Activated CD8-positive, alpha-beta memory T cell treated with anti-CD3 and anti-CD28 coated beads for 36 hours (primary cell): ENCODE measurements around the gene PTPRR. TPM values are rescaled to one million over a fixed set of nuclear protein-coding genes. Genes with fewer than 3 reads are reported as not detected.
"Not testable (repeated sequence)": the region's sequence is repeated elsewhere in the genome, so short reads cannot be mapped to it uniquely, and the experiment has no call there.

ENCODE experiments used
- CTCF ChIA-PET: fragments of 350-600 bp; sonication (Branson Sonifier 250); formaldehyde crosslinking; loops from one replicate; lab custom pipeline; 2021; ENCODE audit warnings: antibody characterized with exemption; lab: Charles Lee
- POLR2A ChIA-PET: fragments of 350-600 bp; sonication (Branson Sonifier 250); formaldehyde crosslinking; loops from one replicate; lab custom pipeline; 2021; ENCODE audit warnings: antibody characterized with exemption; lab: Charles Lee
- total RNA-seq, 2 experiments: library from RNA; stranded (reverse); gene quantifications; one replicate each; pipeline ENCODE4 v1.2.3, GENCODE V29; 2021

Gene PTPRR
- total RNA-seq, 2 experiments from 2014 or later: not detected

DNA sequence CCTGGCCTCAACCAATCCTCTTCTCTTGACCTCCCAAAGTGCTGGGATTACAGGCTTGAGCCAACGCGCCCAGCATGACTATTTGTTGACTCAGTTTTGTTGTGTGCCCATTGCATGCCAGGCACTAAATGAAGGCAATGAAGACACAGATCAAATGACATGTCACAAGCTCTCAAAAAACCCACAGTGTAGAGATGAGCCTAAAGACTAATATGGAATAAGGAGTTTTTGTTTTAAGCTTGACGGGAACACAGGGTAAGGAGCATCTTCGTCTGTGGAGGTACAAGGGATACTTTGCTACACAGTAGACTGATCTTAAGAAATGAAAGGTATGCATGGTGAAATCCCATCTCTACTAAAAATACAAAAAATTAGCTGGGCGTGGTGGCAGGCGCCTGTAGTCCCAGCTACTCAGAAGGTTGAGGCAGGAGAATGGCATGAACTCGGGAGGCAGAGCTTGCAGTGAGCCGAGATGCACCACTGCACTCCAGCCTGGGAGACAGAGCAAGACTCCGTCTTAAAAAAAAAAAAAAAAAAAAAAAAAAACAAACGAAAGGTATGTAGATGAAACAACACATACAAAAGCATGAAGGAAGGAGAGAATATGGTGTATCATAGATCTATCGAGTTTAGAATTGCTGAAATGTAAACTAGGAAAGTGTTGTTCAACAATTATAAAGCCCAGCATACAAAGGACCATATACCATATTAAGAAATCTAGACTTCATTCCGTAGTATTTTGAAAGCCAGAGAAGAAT, 161.2 kb downstream of the PTPRR start:
- POLR2A ChIA-PET: interaction anchor here (0.6 kb wide), 1 partner anchor 9 kb away, joined by 5 read pairs; no protein-coding TSS in a partner anchor

DNA sequence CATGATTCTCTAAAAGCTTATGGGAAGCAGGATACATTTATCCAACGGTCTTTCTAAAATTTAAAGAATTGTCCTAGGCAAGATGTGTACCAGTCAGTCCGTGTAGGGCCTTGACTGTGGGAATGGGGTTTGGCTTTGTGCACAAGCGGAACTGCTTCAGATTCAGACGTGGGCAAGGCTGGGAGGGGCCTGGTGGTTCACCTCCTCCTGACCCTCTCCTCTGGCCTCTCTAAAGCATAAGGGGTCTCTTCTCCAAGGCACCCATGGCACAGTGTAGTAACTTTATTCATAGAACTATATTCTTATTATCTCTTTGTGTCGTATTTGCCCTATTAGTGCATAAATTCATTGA, 162.1 kb downstream of the PTPRR start:
- ChIA-PET POLR2A (no interaction called here), CTCF (no interaction called here)

More for the DNA sequence above, 161.2 kb downstream of the PTPRR start:
- CTCF ChIA-PET: no interaction called here

DNA sequence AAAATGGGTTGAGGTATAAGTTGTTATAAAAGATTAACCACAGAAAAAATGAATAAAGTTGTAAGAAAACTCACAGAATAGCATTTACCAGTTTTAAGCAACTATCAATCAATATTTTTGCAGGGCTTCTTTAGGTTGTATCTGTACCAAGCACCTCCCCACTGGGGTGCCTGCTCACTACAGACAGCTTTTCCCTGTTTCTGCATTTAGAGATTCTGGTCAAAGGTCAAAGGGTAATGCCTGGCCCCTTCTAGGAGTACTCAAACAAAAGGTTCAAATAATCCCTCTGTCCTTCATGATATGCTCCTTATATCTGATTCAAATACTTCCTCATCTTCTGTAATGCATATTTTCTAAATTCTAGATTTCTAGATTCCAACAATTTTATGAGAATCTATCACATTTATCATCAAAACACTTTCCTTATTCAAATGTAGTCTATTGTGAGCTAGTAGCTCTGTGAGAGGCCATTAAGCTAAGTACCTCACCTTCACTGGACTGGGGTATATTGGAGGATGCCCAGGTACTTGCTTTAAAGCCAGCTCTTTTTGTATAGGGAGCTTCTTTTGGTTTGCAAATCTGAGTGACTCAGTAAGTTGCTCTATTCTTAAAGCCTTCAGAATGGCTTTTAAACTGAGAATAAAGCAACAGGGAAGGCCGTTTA, 162.6 kb downstream of the PTPRR start:
- CTCF ChIA-PET: no interaction called here
- POLR2A ChIA-PET: no interaction called here

DNA sequence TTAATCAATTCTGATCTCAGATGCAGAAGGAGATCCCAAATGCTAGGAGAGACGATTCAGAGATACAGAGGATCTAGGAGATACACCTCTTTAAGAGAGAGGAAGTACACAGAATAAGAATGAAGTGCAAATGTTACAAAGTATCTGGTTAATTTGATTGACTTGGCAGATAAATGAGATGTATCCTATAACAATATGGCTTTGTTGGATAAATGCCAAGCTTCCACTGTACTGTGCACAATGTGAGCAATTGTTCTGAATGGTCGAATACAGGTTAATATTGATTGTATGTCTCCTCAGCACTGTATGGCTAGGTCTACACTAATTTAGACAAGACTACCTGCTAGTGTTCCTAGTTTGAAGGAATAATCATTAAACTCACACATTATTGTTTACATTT, 163.7 kb downstream of the PTPRR start:
- ChIA-PET CTCF (no interaction called here), POLR2A (no interaction called here)

DNA sequence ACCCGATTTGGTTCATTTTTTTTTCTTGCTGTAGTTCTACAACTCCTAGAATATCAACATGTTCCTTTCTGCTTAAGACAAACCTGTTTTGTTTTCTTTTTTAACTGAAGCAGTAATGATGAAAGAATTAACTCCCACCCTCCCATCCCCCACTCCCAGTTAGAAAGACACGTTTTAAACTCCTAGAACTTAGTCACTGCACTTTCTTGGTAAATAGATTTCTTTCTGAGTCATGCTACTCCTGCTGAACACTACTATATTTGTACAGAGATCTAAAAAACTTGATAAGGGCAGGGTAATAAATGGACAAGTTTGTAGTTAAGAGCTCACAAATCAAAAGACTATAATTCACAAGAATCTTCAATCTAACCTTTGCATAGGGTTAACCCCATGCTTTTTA, 164.4 kb downstream of the PTPRR start:
- CTCF ChIA-PET: no interaction called here

DNA sequence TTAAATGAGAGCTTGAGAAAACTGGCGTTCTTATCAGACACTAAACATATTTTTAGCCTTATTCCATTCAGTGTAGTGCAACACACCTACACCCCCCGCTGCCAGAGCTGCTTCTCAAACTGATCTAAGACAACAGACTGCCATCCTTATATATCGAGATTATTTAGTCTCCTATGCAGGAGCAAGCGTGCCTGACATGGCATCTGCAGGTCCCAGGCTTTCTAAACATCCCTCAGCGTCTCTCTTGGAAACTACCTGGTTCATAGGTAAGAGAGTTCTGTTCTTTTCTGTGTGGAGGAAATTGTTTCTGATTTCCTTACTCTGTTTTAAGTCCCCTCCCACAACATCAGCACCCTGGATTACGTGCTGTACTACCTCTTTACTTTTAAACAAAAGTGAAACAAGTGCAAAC, 166.2 kb downstream of the PTPRR start:
- ChIA-PET POLR2A (no interaction called here), CTCF (no interaction called here)

More for the DNA sequence above, 164.4 kb downstream of the PTPRR start:
- POLR2A ChIA-PET: no interaction called here

DNA sequence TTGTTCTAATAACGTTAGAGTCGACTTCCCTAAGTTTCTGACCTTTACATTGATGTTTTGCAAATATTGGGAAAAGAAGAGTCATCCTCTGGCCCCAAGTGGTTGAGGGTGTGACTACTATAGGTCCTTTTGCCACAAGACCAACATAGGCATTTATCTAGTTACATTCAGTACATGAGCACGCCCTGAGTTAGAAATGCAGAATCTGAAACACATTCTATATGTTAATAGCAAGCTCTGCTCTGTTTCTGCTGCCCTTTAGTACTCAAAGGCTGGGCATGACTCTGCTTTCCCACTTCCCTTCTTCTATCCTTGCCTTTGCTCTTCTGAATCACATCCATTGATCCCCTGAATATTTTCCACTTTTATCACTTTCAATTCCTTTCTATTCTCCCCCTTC, 168.2 kb downstream of the PTPRR start:
- ChIA-PET POLR2A (no interaction called here), CTCF (no interaction called here)

DNA sequence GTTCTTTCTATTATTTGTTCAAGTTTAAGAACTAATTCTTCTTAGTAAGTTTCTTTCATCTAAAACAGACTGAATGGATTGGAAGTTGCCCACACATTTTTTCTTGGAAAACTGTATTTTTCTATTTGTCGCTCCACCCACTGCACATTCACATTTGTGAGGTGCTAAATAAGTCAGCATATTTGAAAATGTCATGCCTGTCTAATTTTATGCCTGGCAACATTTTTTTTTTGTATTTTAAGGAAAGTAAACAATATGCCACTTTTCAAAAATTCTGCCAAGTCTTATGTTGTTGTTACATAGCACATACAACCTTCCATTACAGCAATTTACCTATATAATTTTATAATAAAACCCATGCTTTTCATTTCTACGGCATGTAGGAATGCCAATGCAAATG, 170.6 kb downstream of the PTPRR start:
- POLR2A ChIA-PET: interaction anchor here (0.6 kb wide), 1 partner anchor 9 kb away, joined by 5 read pairs; no protein-coding TSS in a partner anchor
- CTCF ChIA-PET: no interaction called here

DNA sequence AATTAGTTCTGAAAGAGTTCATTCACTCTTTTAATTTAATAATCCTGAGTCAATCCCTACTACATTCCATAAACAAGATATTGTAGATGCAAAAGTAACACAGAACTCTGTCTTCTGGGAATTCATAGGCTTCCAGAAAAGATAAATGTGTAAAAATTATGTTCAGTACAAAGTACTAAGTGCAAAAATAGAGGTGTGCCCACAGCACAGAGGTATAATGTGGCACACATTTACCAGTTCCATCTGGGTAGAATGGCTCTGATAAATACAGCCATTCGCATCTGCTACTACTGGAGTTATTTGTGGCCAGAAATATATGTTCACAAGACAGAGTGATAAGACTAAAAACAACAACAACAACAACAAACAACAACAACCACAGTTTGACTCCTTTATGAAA, 171.7 kb downstream of the PTPRR start:
- CTCF ChIA-PET: no interaction called here

DNA sequence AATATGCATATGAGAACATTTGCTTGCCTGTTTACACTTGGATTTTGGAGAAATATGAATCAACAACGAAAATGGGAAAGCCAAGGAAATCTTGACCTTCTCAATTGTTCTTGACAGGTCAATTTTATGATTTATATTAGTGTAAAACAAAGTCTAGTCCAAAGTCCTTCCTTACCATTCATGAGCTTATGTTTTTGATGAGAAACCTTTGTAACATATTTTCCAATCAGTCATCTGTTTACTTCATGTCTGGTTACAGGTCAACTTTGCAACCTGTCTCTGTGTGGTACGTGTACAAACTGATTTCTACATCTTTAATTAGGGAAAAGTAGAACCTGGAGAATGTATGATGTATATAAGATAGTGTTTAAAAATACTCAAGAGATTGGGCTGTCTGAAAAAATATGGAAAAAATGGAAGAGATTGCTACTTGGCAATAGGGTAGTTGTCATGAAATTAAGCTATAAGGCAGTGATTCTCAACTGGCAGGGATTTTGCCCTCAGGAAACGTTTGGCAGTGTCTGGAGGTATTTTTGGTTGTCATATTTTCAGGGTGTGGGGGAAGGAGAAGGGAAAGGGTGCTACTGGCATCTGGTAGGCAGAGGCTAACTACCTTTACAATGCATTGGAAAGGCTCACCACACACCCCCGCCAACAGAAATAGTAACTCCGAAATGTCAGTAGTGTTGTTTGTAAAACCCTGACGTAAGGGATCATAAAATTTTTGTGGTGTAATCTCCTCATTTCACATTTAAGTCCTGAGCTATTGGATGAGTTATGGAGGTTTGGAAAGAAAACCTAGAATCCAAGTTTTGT, 172.9 kb downstream of the PTPRR start:
- ChIA-PET POLR2A (no interaction called here), CTCF (no interaction called here)

More for the DNA sequence above, 171.7 kb downstream of the PTPRR start:
- POLR2A ChIA-PET: no interaction called here

DNA sequence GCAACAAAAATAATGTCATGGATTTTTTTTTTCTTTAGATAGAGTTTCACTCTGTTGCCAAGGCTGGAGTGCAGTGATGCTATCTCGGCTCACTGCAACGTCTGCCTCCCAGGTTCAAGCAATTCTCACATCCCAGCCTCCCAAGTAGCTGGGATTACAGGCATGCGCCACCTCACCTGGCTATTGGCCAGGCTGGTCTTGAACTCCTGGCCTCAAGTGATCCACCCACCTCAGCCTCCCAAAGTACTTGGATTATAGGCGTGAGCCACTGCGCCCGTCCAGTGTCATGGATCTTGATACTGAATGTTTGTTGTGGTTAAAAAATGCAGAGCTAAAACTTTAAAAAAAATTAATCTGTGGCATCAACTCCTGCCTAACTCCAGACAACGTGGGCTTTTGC, 175.5 kb downstream of the PTPRR start:
- POLR2A ChIA-PET: no interaction called here
- CTCF ChIA-PET: interaction anchor here (1.1 kb wide), 1 partner anchor 12 kb away, joined by 3 read pairs; no protein-coding TSS in a partner anchor

DNA sequence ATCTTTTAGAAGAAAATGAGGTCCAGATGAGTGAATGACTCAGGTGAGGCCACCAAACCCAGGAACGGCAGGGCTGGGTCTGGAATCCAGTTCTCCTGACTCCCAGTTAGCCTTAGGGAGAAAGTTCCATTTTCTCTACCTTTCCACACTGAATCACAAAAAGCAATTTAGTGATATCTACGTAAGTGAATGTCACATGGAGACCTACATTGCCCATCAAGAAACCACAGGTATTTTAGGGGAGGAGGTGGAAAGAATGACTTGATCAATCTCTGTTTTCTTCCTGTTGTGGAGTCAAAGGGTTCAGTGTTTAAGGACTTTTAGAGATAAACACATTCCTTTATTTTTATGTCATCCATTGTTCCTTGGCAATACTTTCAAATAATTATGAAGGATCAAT, 176.4 kb downstream of the PTPRR start:
- POLR2A ChIA-PET: no interaction called here
- CTCF ChIA-PET: no interaction called here

DNA sequence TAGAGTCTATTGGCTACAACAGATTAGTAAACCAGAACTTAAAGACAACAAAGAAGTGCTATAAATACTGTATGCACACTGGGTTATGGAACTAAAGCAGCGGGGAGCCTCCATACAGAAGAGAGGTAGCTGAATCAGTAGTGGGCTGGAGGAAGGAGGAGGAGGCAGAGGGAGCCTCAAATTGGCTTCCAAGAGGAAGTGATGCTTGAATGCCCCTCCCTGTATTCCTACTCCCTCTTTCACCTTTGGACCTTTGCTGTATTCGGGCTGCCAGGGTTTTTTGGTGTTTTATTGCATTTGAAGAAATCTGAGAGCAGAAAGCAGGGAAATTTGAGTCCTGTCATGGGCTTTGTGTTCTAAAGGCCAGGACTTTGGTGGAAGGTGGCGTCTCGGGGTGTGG, 179.3 kb downstream of the PTPRR start:
- ChIA-PET CTCF (no interaction called here), POLR2A (no interaction called here)

DNA sequence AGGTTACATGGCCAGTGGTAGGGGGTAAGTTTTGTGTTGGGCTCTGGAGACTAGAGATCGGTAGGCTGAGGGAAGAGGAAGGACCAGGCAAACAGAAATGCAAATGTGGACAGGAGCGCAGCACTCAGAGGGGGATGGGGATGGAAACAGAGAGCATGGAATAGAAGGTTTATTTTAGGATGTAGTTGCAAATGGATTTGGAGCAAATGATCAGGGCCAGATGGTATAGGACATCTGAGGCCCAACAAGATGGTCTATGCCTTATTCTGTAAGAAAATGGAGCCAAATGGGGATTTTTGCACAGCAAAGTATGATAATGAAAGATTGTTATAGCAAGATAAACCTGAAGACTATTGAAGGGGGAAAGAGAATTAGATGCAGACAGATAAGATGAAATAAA, 180.8 kb downstream of the PTPRR start:
- ChIA-PET CTCF (no interaction called here), POLR2A (no interaction called here)

DNA sequence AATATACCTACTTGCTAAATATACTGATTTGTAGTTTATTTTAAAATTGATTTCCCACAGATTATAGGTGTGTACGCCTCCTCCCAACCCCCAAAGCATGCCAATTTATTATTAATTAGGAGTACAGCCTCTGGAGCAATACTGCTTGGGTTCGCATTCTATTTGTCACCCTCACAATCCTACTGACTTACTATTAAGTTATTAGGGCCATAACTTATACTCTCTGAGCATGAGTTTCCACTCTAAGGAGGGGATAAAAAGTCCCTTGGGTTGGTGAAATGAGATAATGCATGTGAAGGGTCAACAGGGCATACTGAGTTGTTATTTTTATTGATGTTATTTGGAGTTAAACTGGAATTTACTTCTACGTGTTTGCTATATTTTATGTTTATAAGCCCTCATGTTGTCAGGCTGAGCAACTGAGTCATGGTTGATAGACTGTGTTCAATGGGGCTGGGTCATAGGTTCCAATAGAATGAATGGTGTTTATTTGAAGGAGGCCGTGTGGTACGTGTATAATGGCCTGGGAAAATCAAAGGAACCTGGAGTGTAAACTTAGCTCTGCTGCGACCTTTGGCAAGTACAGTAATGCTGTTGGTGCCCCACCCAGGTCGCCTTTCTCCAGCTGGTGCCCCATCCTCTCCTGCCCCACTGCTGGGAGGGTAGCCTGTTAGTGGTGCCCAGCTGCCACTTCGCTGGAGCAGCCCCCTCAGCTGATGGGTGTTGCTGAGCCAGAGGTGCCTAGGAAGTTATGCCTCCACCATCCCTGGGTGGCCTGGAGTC, 184.0 kb downstream of the PTPRR start:
- CTCF ChIA-PET: no interaction called here
- POLR2A ChIA-PET: no interaction called here

DNA sequence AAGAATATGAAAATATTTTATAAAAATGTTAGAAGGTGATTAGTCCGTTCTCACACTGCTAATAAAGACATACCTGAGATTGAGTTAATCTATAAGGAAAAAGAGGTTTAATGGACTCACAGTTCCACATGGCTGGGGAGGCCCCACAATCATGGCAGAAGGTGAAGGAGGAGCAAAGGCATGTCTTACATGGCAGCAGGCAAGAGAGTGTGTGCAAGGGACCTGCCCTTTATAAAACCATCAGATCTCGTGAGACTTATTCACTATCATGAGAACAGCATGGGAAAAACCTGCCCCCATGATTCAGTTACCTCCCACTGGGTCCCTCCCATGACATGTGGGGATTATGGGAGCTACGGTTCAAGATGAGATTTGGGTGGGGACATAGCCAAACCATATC, 185.3 kb downstream of the PTPRR start:
- CTCF ChIA-PET, POLR2A ChIA-PET: not testable (repeated sequence)

DNA sequence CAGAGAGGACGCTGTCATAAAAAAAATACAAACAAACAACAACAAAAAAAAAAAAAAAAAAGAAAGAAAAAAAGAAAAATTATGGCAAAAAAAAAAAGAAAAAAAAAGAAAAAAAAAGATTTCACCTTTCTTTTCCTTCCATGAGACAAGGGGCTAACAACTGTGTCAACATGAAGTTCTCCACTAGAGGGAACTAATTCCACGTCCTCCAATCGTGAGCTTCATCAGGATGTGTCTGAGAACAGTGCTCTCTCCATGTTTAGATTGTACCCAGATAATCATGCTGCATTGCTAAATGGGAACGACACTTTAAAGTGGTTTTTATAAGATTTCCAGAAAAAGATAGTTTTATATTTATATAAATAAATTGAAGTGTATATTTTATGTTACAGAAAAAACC, 187.2 kb downstream of the PTPRR start:
- ChIA-PET CTCF (interaction anchor here (0.6 to 1.2 kb wide), 5 partner anchors 12 to 1248 kb away, joined by 3 to 5 read pairs (median 3); no protein-coding TSS in a partner anchor), POLR2A (no interaction called here)

DNA sequence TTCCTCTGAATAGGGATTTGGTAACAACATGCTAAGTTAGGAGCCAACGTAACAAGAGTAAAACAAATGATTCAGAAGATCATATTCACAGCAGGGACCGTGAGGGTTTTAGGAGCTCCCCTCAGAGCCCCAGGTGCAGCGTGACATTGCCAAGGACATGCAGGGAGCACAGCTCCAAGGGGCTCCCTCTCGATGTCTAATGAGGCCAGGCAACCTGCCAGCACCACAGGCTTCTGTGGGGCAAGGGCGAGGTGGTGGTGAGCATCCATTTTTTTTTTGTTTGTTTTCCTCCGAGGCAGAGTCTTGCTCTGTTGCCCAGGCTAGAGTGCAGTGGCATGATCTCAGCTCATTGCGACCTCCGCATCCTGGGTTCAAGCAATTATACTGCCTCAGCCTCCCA, 188.3 kb downstream of the PTPRR start:
- POLR2A ChIA-PET: interaction anchor here (0.7 kb wide), 1 partner anchor 802 kb away, joined by 3 read pairs; no protein-coding TSS in a partner anchor
- CTCF ChIA-PET: no interaction called here

DNA sequence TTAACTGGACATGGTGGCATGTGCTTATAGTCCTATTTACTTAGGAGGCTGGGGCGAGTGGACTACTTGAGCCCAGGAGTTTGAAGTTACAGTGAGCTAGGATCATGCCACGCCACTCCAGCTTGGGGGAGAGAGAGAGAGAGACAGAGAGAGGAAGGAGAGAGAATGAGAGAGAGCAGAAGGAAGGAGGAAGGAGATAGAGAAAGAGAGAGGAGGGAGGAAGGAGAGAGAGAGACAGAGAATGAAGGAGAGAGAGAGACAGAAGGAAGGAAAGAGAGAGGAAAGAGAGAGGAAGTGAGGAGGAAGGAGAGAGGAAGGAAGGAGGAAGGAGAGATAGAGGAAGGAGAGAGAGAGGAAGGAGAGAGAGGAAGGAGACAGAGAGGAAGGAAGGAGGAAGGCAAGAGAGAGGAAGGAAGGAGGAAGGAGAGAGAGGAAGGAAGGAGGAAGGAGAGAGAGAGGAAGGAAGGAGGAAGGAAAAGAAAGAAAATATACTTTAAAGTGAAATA, 189.8 kb downstream of the PTPRR start:
- CTCF ChIA-PET: no interaction called here
- POLR2A ChIA-PET: no interaction called here
